ENCODE data around the gene LENEP. TPM values are rescaled to one million over a fixed set of nuclear protein-coding genes. Genes with fewer than 3 reads are reported as not detected.

LENEP gene
- total RNA-seq, 1 donor from 2014 or later: not detected

- H3K9ac ChIP-seq: no peak overlapping the region
- DNase-seq (ENCODE audit: low spot score): no peak
- no peak overlapping the region for H2AFZ ChIP-seq (replicated peaks)
- H3K9me3 ChIP-seq (ENCODE audit: low read depth): no peaks in the 10 kb centered on the region
- no peaks in the 10 kb centered on the region for H3K36me3 ChIP-seq
- no peaks in the 10 kb centered on the region for H3K79me2 ChIP-seq (ENCODE audit: low read depth)
- no peaks in the 10 kb centered on the region for H3K27me3 ChIP-seq
- TF ChIP-seq EZH2 (IDR thresholded peaks at IDR 0.05) (no peak), EZH2phosphoT487 (IDR thresholded peaks at IDR 0.05) (no peak), CTCF (IDR thresholded peaks at IDR 0.05) (no peak)
- Mint-ChIP-seq H3K27ac (no peak overlapping the region), H3K36me3 (no peaks in the 10 kb centered on the region), H3K27me3 (ENCODE audit: insufficient read depth, low read depth) (peaks cover 6% of the 10 kb centered on the region), H3K4me3 (no peak overlapping the region), H3K4me1 (peaks cover 5% of the 10 kb centered on the region), H3K9me3 (no peaks in the 10 kb centered on the region)
- H3K4me3 ChIP-seq: no peak overlapping the region
- no peaks in the 10 kb centered on the region for H3F3A ChIP-seq (ENCODE audit: low read depth)
- H3K4me1 ChIP-seq: no peaks in the 10 kb centered on the region
- no peaks in the 10 kb centered on the region for H4K20me1 ChIP-seq (ENCODE audit: low read depth)
- no peak overlapping the region for H3K4me2 ChIP-seq
- H3K27ac ChIP-seq: no peak overlapping the region
Observed at GRCh38 chr1:155030899-155031298, 37.5 kb downstream of the LENEP start.

- Mint-ChIP-seq H3K36me3 (no peaks in the 10 kb centered on the region), H3K9me3 (no peaks in the 10 kb centered on the region), H3K27me3 (ENCODE audit: insufficient read depth, low read depth) (peaks cover 9% of the 10 kb centered on the region), H3K27ac (no peak overlapping the region), H3K4me3 (no peak overlapping the region), H3K4me1 (peaks cover 15% of the 10 kb centered on the region)
- H3K79me2 ChIP-seq (ENCODE audit: low read depth): no peaks in the 10 kb centered on the region
- no peak for DNase-seq (ENCODE audit: low spot score)
- no peaks in the 10 kb centered on the region for H3K27me3 ChIP-seq
- H3K27ac ChIP-seq: no peak overlapping the region
- H3F3A ChIP-seq (ENCODE audit: low read depth): no peaks in the 10 kb centered on the region
- H4K20me1 ChIP-seq (ENCODE audit: low read depth): no peaks in the 10 kb centered on the region
- no peak overlapping the region for H3K4me2 ChIP-seq
- no peak overlapping the region for H3K9ac ChIP-seq
- H3K4me3 ChIP-seq: no peak overlapping the region
- no peaks in the 10 kb centered on the region for H3K9me3 ChIP-seq (ENCODE audit: low read depth)
- H3K36me3 ChIP-seq: no peaks in the 10 kb centered on the region
- H2AFZ ChIP-seq (replicated peaks): no peak overlapping the region
- TF ChIP-seq EZH2 (IDR thresholded peaks at IDR 0.05): no peak
- TF ChIP-seq EZH2phosphoT487 (IDR thresholded peaks at IDR 0.05): no peak
- no peak for TF ChIP-seq CTCF (IDR thresholded peaks at IDR 0.05)
- peaks cover 12% of the 10 kb centered on the region for H3K4me1 ChIP-seq
Observed at GRCh38 chr1:155032886-155033285, 39.5 kb downstream of the LENEP start.

GRCh38 chr1:155033524-155033923 lies 40.1 kb downstream of the LENEP start, which contains the start of the genes DCST1 and DCST2:
TSS of gene DCST1 (plus strand) at chr1:155033824. CDS start at chr1:155034037, 213 bp downstream.
TSS of gene DCST2 (minus strand) at chr1:155033781. CDS start at chr1:155033701, 80 bp downstream.
- Histone ChIP-seq H3K4me3 (no peak within 1 kb of the TSS), H3K79me2 (ENCODE audit: low read depth) (no peaks in the 10 kb centered on the region), H3K27ac (no peak within 1 kb of the TSS), H3K9me3 (ENCODE audit: low read depth) (no peaks in the 10 kb centered on the region), H3K27me3 (no peaks in the 10 kb centered on the region), H3K4me2 (no peak within 1 kb of the TSS), H3K9ac (no peak within 1 kb of the TSS), H4K20me1 (ENCODE audit: low read depth) (no peaks in the 10 kb centered on the region), H3K36me3 (no peaks in the 10 kb centered on the region), H3K4me1 (peaks cover 12% of the 10 kb centered on the region), H2AFZ (replicated peaks) (no peak within 1 kb of the TSS), H3F3A (ENCODE audit: low read depth) (no peaks in the 10 kb centered on the region)
- Mint-ChIP-seq H3K27ac (peak within 1 kb of the TSS; percentile 80), H3K4me3 (no peak within 1 kb of the TSS), H3K27me3 (ENCODE audit: insufficient read depth, low read depth) (peaks cover 9% of the 10 kb centered on the region), H3K36me3 (no peaks in the 10 kb centered on the region), H3K4me1 (peaks cover 16% of the 10 kb centered on the region), H3K9me3 (no peaks in the 10 kb centered on the region)
- no peak for TF ChIP-seq CTCF (IDR thresholded peaks at IDR 0.05)
- no peak for TF ChIP-seq EZH2 (IDR thresholded peaks at IDR 0.05)
- TF ChIP-seq EZH2phosphoT487 (IDR thresholded peaks at IDR 0.05): no peak
- no peak for DNase-seq (ENCODE audit: low spot score)

Data from neural progenitor cell (in vitro differentiated cells).